GM12872 (cell line): ENCODE measurements around the gene EREG.

Experiments
- CTCF ChIP-seq: IDR thresholded peaks from 3 replicates; pipeline ENCODE4 v1.5.1; 2011; ENCODE audit warnings: low read depth, mild to moderate bottlenecking, low read length, moderate library complexity; ENCODE audit not compliant: insufficient read depth

Gene EREG

GRCh38 chr4:74433043-74433442, 68.1 kb downstream of the EREG start:
- no peak for TF ChIP-seq CTCF

GRCh38 chr4:74433541-74434172, 68.7 kb downstream of the EREG start:
- no peak for TF ChIP-seq CTCF

- no peak for TF ChIP-seq CTCF
Observed at GRCh38 chr4:74435296-74435695, 70.4 kb downstream of the EREG start.

DNA sequence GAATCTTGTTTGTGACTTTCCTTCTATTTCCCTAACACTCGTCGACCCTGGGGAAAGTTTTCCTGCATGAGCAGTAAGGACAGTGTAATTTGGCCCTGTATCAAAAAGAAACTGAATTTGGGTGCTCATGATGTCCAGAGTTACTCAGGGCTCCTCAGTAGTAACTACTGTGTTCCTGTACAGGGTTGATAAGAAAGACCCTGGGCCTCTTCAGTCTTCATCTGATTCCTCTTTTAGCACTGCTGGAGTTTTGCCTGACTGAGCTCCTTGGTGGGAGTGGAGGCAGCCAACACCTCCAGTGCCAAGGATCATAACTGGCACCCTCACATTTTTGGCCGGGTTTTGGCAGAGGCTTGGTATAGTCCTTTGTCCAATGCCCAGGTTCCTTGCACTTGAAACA, 72.9 kb downstream of the EREG start:
- TF ChIP-seq CTCF, result no peak
